Measurements from ENCODE around the gene VPS8. TPM values are rescaled to one million over a fixed set of nuclear protein-coding genes. Genes with fewer than 3 reads are reported as not detected.

The VPS8 gene
- total and polyA plus RNA-seq, 2 of the 8 experiments (the other 6 are each of a cell fraction or from before 2014, with no cell fraction given): 13.0 to 41.0 TPM

GRCh38 chr3:184814214-184814613 lies 2.2 kb downstream of the VPS8 start:
- H3K4me3 ChIP-seq (ENCODE audit: extremely low read depth in 1 of 4, insufficient read depth in 2 of 4, low read depth in 3 of 4, low read length in 4 of 4): no peak overlapping the region
- no peak overlapping the region for H3K9ac ChIP-seq (replicated peaks in 1 of 4; ENCODE audit: extremely low read depth in 1 of 4, low read depth in 3 of 4, low read length in 3 of 4)
- peaks cover 0 to 25% of the 10 kb centered on the region in 2 experiments; a peak in 3 of 4 replicates for H3K79me2 ChIP-seq (ENCODE audit: control insufficient read depth in 1 of 2, insufficient read depth in 2 of 2, low read length in 2 of 2)
- DNase-seq (ENCODE audit: low read depth in 1 of 2, low spot score in 2 of 2) (no peak), FAIRE-seq (no peak)
- H3K18ac ChIP-seq (ENCODE audit: extremely low read depth, low read length): no peak overlapping the region
- no peaks in the 10 kb centered on the region for H4K20me1 ChIP-seq (replicated peaks in 1 of 2; ENCODE audit: control insufficient read depth in 1 of 2, insufficient read depth in 2 of 2, low read length in 2 of 2)
- peaks cover 0 to 5% (median 2%) of the 10 kb centered on the region in 4 experiments; a peak in 3 of 7 replicates for H3K4me1 ChIP-seq (replicated peaks in 1 of 4; ENCODE audit: control insufficient read depth in 3 of 4, insufficient read depth in 4 of 4, low read length in 3 of 4)
- H3K79me1 ChIP-seq (ENCODE audit: low read depth, low read length): peaks cover 6% of the 10 kb centered on the region; the same call in 1 of the 2 replicates
- H2AK5ac ChIP-seq (ENCODE audit: low read depth, low read length): no peak overlapping the region
- H2AFZ ChIP-seq (ENCODE audit: low read length): no peak overlapping the region
- H4K8ac ChIP-seq (ENCODE audit: extremely low read depth, insufficient read depth, low read length): no peak overlapping the region
- H3K4me2 ChIP-seq (ENCODE audit: insufficient read depth in 1 of 2, low read depth in 2 of 2, low read length in 2 of 2): no peak overlapping the region
- no peaks in the 10 kb centered on the region for H3K36me3 ChIP-seq (ENCODE audit: control insufficient read depth in 2 of 4, insufficient read depth in 4 of 4, low read length in 3 of 4)
- no peak for TF ChIP-seq EGR1 (IDR thresholded peaks at IDR 0.05; ENCODE audit: borderline replicate concordance, low read depth, low read length)
- TF ChIP-seq SIX5 (IDR thresholded peaks at IDR 0.05; ENCODE audit: low read depth, low read length): no peak
- TF ChIP-seq SP2 (IDR thresholded peaks at IDR 0.05; ENCODE audit: low read length): no peak
- no peak for TF ChIP-seq GTF2F1 (IDR thresholded peaks at IDR 0.05; ENCODE audit: borderline replicate concordance, low read depth, low read length)
- H2BK15ac ChIP-seq (ENCODE audit: low read length): no peak overlapping the region
- H3K23ac ChIP-seq (ENCODE audit: insufficient read length): no peak overlapping the region
- no peaks in the 10 kb centered on the region for H3K9me3 ChIP-seq (ENCODE audit: insufficient read depth in 2 of 2, low read depth in 1 of 2, low read length in 1 of 2)
- H3K4ac ChIP-seq (replicated peaks; ENCODE audit: insufficient read length, low read depth, low read length): no peak overlapping the region
- H3K27ac ChIP-seq (ENCODE audit: low read depth, low read length): no peak overlapping the region
- H2BK120ac ChIP-seq (replicated peaks; ENCODE audit: low read depth, low read length): no peak overlapping the region
- peaks cover 9% of the 10 kb centered on the region; the same call in 1 of the 2 replicates for H3K23me2 ChIP-seq (ENCODE audit: low read depth, low read length)
- no peak overlapping the region for H4K5ac ChIP-seq (ENCODE audit: insufficient read length, low read depth, low read length)
- H3K56ac ChIP-seq (replicated peaks; ENCODE audit: insufficient read length, low read depth, low read length): no peak overlapping the region
- CTCF ChIA-PET (ENCODE audit: partially characterized antibody): interaction anchor here (0.6 to 2.0 kb wide), 3 partner anchors 10 to 444 kb away, joined by 3 to 9 read pairs (median 3); no protein-coding TSS in a partner anchor
- no peaks in the 10 kb centered on the region; a peak in 1 of 7 replicates for H3K27me3 ChIP-seq (replicated peaks in 1 of 4; ENCODE audit: control insufficient read depth in 3 of 4, extremely low read depth in 1 of 4, insufficient read depth in 3 of 4, low read length in 3 of 4)
- no peak overlapping the region for H2BK20ac ChIP-seq (ENCODE audit: low read length)
- no peak overlapping the region for H2BK5ac ChIP-seq (ENCODE audit: low read depth, low read length)
- POLR2A ChIA-PET (ENCODE audit: partially characterized antibody): no interaction called here
- no peak overlapping the region for H3K14ac ChIP-seq (ENCODE audit: insufficient read length)
- no peak overlapping the region for H2BK12ac ChIP-seq (ENCODE audit: low read depth, low read length)
- H4K91ac ChIP-seq (replicated peaks; ENCODE audit: insufficient read length, low read length): no peak overlapping the region
